ENCODE results near the gene JAKMIP2. TPM values are rescaled to one million over a fixed set of nuclear protein-coding genes. Genes with fewer than 3 reads are reported as not detected.

Gene JAKMIP2
- total and polyA plus RNA-seq, 2 donors (not counting 3 experiments of a cell fraction or from before 2014, with no cell fraction given), result not detected

DNA sequence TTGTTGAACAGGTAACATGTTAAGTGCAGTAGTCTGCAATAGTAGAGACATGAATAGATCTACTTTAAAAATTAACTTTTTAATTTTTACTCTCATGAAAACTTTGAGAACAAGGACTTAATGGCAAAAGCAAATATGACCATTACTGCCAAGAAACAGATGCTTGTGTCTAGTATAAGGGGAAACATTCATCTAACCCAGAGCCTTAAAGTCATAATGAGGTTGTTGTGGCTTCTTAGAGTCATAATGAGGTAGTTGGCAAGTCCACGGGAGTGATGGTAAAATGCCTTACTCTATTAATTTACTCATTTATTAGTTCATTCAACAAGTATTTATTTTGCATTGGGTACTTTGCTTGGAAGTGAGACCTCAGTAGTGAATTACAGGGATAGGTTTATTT, 71.5 kb downstream of the JAKMIP2 start:
- intact Hi-C loops (cut with micrococcal nuclease), result no loop called here

More for the DNA sequence above, 71.5 kb downstream of the JAKMIP2 start:
- H3K4me3 ChIP-seq (replicated peaks in 1 of 3; ENCODE audit: insufficient read depth in 1 of 3, low read depth in 1 of 3, low read length in 3 of 3), result no peak overlapping the region
- no peak overlapping the region for H3K4me2 ChIP-seq (ENCODE audit: insufficient read depth, low read length)
- no peaks in the 10 kb centered on the region for H3K9me1 ChIP-seq (replicated peaks; ENCODE audit: control insufficient read depth, extremely low read depth, insufficient read depth, low read length)
- dilution Hi-C loops (cut with MboI; ENCODE audit: extremely low pct_ligation_motif_present, low sequenced_read_pairs), result no loop called here
- no peak overlapping the region for H3K27ac ChIP-seq (ENCODE audit: insufficient read depth, low read depth, low read length)
- no peaks in the 10 kb centered on the region for H3K36me3 ChIP-seq (ENCODE audit: control insufficient read depth in 2 of 2, extremely low read depth in 1 of 2, insufficient read depth in 2 of 2, low read length in 2 of 2)
- H3K79me2 ChIP-seq (ENCODE audit: control insufficient read depth, insufficient read depth, low read length), result no peaks in the 10 kb centered on the region
- POLR2A ChIA-PET, result no interaction called here
- H4K20me1 ChIP-seq (replicated peaks; ENCODE audit: control insufficient read depth, extremely low read depth, insufficient read depth, low read length), result no peaks in the 10 kb centered on the region
- no peak overlapping the region for H3K9ac ChIP-seq (replicated peaks; ENCODE audit: extremely low read depth, insufficient read depth, low read length)
- no peak overlapping the region for H2AFZ ChIP-seq (ENCODE audit: low read depth, low read length)
- H3K4me1 ChIP-seq (ENCODE audit: control insufficient read depth, extremely low read depth, insufficient read depth, low read length), result no peaks in the 10 kb centered on the region
- BruUV-seq (replicated peaks), result no TSS peak
- TF ChIP-seq POLR2AphosphoS5 (IDR thresholded peaks at IDR 0.05; ENCODE audit: insufficient read depth, low read depth, low read length) (no peak), EZH2 (IDR thresholded peaks at IDR 0.05; ENCODE audit: borderline replicate concordance, low read depth, low read length, severe bottlenecking) (no peak), JUN (IDR thresholded peaks at IDR 0.05; ENCODE audit: borderline replicate concordance, insufficient read depth, insufficient read length, low read depth) (no peak), POLR2A (IDR thresholded peaks at IDR 0.05; ENCODE audit: low read depth, low read length) (no peak), MYC (IDR thresholded peaks at IDR 0.05; ENCODE audit: low read depth, low read length) (no peak), FOS (IDR thresholded peaks at IDR 0.05; ENCODE audit: borderline replicate concordance, insufficient read depth, low read length) (no peak), GATA2 (IDR thresholded peaks at IDR 0.05; ENCODE audit: insufficient read depth, insufficient read length, low read depth, low read length) (no peak)
- TF ChIP-seq, protein P1, sequence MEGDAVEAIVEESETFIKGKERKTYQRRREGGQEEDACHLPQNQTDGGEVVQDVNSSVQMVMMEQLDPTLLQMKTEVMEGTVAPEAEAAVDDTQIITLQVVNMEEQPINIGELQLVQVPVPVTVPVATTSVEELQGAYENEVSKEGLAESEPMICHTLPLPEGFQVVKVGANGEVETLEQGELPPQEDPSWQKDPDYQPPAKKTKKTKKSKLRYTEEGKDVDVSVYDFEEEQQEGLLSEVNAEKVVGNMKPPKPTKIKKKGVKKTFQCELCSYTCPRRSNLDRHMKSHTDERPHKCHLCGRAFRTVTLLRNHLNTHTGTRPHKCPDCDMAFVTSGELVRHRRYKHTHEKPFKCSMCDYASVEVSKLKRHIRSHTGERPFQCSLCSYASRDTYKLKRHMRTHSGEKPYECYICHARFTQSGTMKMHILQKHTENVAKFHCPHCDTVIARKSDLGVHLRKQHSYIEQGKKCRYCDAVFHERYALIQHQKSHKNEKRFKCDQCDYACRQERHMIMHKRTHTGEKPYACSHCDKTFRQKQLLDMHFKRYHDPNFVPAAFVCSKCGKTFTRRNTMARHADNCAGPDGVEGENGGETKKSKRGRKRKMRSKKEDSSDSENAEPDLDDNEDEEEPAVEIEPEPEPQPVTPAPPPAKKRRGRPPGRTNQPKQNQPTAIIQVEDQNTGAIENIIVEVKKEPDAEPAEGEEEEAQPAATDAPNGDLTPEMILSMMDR (IDR thresholded peaks at IDR 0.05; ENCODE audit: extremely low read depth in 1 of 2, insufficient read depth in 1 of 2, low read depth in 1 of 2, low read length in 2 of 2), result no peak
- TF ChIP-seq, protein P2, sequence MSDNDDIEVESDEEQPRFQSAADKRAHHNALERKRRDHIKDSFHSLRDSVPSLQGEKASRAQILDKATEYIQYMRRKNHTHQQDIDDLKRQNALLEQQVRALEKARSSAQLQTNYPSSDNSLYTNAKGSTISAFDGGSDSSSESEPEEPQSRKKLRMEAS (IDR thresholded peaks at IDR 0.05; ENCODE audit: insufficient read depth, insufficient read length), result no peak
- no peak for DNase-seq (ENCODE audit: low read depth, low spot score)
- H3K27me3 ChIP-seq (ENCODE audit: control insufficient read depth in 2 of 2, insufficient read depth in 2 of 2, low read length in 2 of 2), result no peaks in the 10 kb centered on the region
- FAIRE-seq, result no peak
- CTCF ChIA-PET, result no interaction called here
- H3K9me3 ChIP-seq (replicated peaks; ENCODE audit: control insufficient read depth, insufficient read depth, low read length), result no peaks in the 10 kb centered on the region
